ENCODE results near the gene PDK1.

GRCh38 chr2:172628085-172628484 is 72.2 kb downstream of the PDK1 start:
- TF ChIP-seq CTCF (IDR thresholded peaks at IDR 0.05) (no peak), POLR2A (IDR thresholded peaks at IDR 0.05) (no peak)

Data from Peyer's patch (tissue), 4 donors.